ENCODE data around the gene EIF4E3.

- no peak for TF ChIP-seq CTCF (IDR thresholded peaks at IDR 0.05)
- no peak for TF ChIP-seq POLR2A (IDR thresholded peaks at IDR 0.05)
These were observed 44.6 kb downstream of the EIF4E3 start for GRCh38 chr3:71680603-71681002.
